GF-D8 (cell line): ENCODE measurements around the gene AP2A2.

Experiments
- DNase-seq: peaks from one replicate; lab custom pipeline; 2025; lab: John Stamatoyannopoulos, UW

The AP2A2 gene

GRCh38 chr11:925496-926301 lies at the start of gene AP2A2:
Gene AP2A2 (plus strand): TSS chr11:925870. CDS start chr11:926022, 152 bp downstream.
- peak; percentile 19 for DNase-seq

- DNase-seq = no peak
These were observed 49.1 kb upstream of the AP2A2 start for GRCh38 chr11:876545-876944.

DNA sequence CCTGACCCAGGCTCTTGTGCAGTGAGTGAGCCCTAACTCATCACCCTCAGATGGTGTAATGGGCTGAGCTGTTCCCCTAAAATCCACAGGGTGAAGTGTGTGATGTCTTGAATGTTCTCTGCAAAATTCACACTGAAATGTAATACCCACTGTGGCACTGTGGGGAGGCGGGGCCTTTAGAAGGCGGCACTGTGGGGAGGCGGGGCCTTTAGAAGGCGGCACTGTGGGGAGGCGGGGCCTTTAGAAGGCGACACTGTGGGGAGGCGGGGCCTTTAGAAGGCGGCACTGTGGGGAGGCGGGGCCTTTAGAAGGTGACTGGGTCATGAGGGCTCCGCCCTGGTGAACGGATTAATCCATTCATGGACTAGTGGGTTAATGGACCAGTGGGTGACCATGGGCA lies 48.1 kb upstream of the AP2A2 start:
- DNase-seq = no peak

DNA sequence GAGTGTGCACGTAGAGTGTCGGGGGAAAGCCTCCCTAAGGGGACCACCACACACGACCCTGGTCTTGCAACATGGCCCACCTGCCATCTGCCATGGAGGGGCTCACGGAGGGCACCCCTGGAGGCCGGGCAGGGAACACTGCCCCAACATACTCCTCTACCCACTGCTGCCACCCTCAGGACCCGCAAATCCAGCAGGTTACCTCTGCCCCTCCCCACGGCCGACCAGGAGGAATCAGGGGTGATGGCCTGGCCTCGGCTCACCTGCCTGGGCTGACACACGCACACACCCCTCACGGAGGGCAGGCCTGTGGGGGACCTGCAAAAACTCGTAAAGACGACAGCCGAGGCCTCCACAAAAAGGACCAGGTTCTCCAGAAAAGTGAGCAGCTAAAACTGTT lies 45.2 kb upstream of the AP2A2 start:
- no peak for DNase-seq

GRCh38 chr11:882596-882995 lies 43.1 kb upstream of the AP2A2 start:
- no peak for DNase-seq

DNA sequence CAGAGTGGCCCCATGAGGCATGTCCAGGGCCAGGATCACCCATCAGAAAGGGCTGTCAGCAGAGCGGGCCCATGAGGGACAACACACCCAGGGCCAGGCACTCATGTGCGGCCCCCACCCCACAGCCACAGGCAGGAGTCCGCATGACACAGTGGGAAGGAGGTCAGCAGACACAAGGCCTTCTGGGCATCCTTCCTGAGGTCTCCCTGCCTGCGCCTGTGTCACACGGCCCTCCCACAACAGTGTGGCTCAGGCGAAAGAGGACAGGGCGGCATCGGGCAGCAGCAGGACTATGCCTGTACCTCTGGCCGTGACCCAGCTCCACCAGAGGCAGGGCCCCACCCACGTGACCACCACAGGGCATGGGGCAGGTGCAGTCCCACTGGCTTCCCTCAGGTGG lies 42.1 kb upstream of the AP2A2 start:
- DNase-seq = no peak

- no peak for DNase-seq
These were observed 41.0 kb upstream of the AP2A2 start for GRCh38 chr11:884578-885070.

DNA sequence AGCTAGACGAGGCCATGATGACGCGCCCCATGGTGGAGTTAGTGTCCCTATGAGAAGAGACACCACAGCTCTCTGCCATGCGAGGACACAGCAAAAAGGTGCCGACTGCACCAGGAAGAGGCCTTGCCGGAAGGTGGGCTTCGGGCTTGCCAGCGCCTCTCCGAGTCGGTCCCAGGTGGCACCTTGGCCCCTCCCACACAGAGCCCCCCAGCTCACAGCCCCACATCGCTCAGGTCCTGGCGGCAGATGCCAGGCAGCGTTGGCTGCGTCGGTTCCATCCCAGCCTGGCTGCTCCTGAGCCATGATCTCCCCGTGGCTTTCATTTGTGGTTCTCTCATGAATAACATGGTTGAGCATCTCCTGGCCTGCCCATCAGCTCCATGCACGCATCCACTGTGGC lies 39.1 kb upstream of the AP2A2 start:
- no peak for DNase-seq

- DNase-seq = no peak
These were observed 38.1 kb upstream of the AP2A2 start for GRCh38 chr11:887589-887988.

GRCh38 chr11:888310-889212 lies 37.1 kb upstream of the AP2A2 start:
- DNase-seq = no peak

DNA sequence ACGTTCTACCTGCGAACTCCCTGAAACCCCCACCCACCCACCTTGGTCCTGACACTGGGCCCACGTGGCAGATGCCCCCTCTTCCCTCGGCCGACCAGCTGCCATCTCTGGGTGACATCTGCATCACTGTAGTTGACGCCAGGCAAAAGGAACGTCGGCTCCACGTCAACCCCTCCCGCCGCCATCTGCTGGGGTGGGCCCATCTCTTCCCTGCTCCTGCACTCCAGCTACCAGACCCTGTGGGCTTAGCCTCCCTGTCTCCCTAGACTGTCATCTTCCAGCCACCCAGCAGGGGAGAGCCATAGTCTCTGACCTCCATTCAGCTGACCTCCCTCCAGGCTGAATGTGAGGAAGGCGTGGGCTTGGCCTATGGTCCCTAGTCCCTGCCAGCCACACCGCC lies 36.4 kb upstream of the AP2A2 start:
- DNase-seq = no peak

DNA sequence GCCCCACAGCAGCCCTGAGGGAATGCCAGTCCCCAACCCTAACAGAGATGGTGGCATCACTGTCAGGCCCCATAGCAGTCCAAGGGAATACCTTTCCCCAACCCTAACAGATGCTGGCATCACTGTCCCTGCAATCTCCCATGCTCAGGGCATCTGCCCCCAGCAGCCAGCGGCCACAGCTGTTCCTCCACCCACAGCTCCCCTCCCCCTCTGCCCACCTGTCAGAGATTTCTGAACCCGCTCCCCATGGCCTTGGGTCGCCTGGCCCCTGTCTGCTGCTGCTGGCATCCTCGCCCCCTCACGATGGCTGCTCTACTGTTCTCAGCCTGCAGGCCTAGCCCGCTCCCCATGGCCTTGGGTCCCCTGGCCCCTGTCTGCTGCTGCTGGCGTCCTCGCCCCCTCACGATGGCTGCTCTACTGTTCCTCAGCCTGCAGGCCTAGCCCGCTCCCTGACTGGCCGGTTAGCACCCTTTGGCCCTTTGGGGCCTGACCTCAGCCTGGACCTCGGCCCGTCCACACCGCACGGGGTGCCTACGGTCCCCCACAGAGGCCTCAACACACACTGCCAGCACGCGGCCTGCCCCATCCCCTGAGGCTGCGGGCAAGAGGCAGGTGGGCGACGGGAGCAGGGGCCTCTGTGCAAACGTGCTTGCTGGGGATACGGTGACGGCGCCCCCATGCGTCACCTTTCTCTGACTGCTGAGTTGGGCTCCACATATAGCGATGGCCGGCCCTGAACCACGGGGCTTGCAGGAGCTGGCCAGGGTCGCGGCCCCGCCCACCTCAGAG lies 35.8 kb upstream of the AP2A2 start:
- no peak for DNase-seq

DNA sequence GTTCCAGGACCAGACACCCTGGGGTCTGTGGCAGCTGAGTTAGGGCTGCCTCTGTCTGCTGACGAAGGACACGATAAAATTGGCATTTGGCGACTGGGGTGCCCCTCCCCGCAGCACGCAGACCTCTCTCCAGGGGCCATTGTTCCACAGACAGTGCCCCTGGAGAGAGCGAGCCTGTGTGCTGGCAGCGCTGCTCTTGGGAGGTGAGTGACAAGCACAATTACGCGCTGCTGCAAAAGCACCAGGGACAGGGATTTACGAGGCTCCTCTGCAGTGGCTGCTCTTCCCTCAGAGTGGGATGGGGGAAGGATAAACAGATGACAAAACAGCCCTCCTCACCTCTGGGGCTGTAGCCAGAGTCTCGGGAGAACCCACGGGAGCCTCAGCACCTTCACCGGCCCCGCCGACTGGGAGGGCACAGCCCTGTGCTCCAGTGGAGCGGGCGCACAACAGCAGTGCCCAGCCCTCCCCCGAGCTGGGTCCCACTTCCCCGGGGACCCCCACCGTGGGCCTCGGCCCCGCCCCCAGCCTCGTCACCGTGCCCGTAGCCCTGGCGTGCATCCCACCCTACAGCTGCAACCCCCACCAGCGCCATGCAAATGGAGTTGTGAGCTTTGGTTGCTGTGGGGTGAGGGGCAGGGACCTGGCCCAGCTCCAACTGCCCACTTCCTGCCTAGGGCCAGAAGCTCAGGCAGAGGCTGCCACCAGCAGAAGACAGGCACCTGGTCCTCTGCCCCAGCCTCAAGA lies 34.7 kb upstream of the AP2A2 start:
- DNase-seq = no peak

GRCh38 chr11:893008-893654 lies 32.5 kb upstream of the AP2A2 start:
- no peak for DNase-seq

DNA sequence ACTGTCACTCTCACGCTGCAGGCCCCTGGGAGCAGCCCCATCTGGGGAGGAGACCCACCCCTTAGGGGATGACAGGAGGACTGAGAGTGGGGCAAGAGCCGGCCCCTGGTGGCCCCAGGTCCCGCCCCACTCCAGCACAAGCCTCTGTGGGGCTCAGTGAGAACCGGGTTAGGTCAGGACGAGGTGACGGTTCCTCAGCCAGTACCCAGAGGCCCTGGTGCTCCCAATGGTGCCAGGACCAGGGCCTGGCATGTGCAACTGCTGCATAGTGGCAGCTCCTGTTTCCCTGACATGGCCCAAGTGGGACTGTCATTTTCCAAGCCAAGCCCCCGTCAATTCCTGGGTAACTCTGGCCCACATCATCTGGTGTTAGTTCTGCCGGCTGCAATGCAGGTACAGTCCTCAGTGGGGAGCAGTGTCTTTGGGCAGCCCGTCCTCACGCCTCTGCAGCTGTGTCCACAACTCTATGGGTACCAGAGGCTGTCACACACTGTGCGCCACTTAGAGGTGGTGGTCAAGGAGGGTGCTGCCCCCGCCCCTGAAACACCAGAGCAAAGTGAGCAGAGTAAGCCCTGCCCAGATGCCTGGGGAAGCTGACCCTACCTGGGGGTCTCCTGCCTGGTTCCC lies 31.0 kb upstream of the AP2A2 start:
- DNase-seq = no peak

DNA sequence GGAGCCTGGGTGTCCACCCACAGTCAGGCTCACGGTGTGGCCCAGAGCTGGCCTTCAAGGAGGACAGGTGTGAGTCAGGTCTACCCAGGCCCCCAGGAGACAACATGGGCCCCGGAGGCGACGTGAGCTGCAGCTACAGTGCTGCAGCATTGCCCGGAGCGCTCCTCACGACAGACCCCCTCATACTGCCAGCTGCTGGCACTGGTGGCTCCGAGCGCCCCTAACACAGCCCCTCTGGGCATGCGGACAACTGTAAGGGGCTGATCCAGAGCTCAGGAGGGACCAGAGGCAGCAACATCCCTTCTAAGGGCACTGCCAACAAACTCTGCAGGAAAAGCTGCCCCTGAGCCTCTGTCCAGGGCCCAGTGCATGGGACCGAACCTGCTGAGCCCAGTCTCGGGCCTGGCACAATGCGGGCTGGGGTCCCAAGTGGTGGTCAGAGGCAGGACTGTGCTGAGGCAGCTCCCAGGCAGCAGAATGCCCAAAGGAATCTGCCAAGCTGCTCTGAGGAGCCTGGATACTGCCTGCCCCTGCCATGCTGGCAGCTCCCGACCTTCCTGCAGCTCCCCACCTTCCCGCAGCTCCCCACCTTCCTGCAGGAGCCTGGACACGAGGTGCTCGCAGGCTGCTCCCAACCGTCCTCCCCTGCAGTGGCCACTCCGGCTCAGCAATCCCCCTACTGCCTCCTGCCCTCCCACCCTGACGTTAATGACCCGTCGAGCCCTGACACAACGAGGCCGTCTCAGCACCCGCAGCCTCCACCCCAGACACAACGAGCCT lies 30.1 kb upstream of the AP2A2 start:
- DNase-seq = no peak

DNA sequence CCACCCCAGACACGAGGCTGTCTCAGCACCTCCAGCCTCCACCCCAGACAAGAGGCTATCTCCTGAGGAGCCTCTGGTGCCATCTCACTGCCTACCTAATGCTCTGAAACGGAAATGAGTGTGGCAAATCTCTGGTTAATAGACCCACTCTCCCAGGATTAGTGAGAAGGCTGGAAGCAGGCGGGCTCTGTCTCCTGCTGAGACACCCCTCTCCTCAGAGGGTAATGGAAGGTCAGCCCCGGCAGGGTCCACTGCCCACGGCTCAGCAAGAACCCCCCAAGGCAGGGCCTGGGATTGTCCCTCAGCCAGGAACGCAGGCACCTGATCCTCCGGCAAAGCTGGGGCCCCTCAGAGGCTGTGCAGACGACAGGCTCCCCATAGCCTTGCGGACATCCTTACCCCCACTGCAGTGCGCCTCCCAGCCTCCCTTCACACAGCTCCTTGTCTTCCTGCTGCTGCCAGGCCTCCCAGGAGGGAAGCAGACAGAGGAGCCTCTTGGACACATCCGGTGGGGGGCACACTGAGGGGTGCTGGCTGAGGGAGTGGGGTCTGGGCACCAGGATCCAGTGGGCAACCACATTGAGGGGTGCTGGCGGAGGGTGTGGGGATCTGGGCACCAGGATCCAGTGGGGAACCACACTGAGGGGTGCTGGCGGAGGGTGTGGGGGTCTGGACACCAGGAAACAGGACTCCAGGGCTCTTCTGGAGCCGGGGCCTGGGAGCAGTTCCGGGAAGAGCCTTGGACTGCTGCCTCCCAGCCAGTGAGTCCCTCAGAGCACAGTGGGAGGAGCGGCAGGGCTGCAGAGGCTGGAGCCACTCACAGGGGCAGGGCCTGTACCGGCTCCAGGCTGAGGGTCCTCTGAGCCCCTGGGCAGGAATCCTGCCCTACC lies 28.2 kb upstream of the AP2A2 start:
- no peak for DNase-seq

- no peak for DNase-seq
These were observed 27.5 kb upstream of the AP2A2 start for GRCh38 chr11:898143-898511.
